ENCODE results near the gene TRIM2.

DNA sequence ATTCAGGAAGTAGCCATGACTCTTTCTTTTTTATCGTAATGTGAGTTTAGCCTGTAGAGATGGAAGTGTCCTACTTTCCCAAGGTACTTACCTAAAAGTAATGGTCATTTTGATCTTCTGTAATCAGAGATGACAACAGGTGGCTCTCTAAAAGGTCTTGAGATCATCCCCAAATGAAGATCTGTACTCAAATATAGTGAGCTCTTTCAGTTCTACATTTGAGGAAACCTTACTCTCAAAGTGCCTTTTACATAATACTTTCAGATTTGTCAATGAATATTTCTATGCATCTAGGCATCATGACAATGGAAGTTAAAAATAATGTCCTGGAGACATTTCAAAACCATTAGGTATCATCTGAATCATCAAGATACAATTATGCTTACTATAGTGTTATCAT lies 123.0 kb downstream of the TRIM2 start:
- TF ChIP-seq, protein P1, sequence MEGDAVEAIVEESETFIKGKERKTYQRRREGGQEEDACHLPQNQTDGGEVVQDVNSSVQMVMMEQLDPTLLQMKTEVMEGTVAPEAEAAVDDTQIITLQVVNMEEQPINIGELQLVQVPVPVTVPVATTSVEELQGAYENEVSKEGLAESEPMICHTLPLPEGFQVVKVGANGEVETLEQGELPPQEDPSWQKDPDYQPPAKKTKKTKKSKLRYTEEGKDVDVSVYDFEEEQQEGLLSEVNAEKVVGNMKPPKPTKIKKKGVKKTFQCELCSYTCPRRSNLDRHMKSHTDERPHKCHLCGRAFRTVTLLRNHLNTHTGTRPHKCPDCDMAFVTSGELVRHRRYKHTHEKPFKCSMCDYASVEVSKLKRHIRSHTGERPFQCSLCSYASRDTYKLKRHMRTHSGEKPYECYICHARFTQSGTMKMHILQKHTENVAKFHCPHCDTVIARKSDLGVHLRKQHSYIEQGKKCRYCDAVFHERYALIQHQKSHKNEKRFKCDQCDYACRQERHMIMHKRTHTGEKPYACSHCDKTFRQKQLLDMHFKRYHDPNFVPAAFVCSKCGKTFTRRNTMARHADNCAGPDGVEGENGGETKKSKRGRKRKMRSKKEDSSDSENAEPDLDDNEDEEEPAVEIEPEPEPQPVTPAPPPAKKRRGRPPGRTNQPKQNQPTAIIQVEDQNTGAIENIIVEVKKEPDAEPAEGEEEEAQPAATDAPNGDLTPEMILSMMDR (IDR thresholded peaks at IDR 0.05): no peak
- TF ChIP-seq POLR2A (IDR thresholded peaks at IDR 0.05): no peak

Data from heart left ventricle (tissue), 13 donors.